H1 (cell line): Measurements from ENCODE around the gene ERC1. TPM values are rescaled to one million over a fixed set of nuclear protein-coding genes. Genes with fewer than 3 reads are reported as not detected.
A peak's percentile ranks its signal among the peaks of the same experiment; 100 is the strongest.

ENCODE experiments used
- CTCF ChIA-PET: fragments of 300-600 bp; sonication (Branson Sonifier 250); formaldehyde crosslinking; loops from one replicate; lab custom pipeline; 2021; ENCODE audit not compliant: partially characterized antibody; lab: Charles Lee
- POLR2A ChIA-PET: fragments of 300-600 bp; sonication (Branson Sonifier 250); formaldehyde crosslinking; loops from one replicate; lab custom pipeline; 2021; ENCODE audit warnings: inconsistent platforms; ENCODE audit not compliant: partially characterized antibody; lab: Charles Lee
- DNase-seq, 2 experiments: peaks; one replicate each; pipeline versions ENCODE4 v3.0.0 to v3.0.0-alpha.2; 2010 to 2022; ENCODE audit warnings: low spot score in 2 of 2, low read depth in 1 of 2, mixed read lengths in 1 of 2
- FAIRE-seq: peaks from 2 replicates; lab custom pipeline; 2011; peaks lifted over from hg19 to GRCh38; lab: Jason Lieb, UNC
- H2AFZ ChIP-seq: 2 replicates; pipeline ENCODE4 v1.8.1; 2012; ENCODE audit warnings: low read length, inconsistent platforms
- H2AK5ac ChIP-seq: 2 replicates; pipeline ENCODE4 v1.6.1; 2013; ENCODE audit warnings: low read depth, low read length
- H2BK120ac ChIP-seq: replicated peaks from 2 replicates; pipeline ENCODE3; 2013; ENCODE audit warnings: low read depth, low read length, inconsistent platforms
- H2BK12ac ChIP-seq: 2 replicates; pipeline ENCODE4 v1.6.1; 2013; ENCODE audit warnings: low read depth, low read length
- H2BK15ac ChIP-seq: 2 replicates; pipeline ENCODE4 v1.6.1; 2013; ENCODE audit warnings: low read length
- H2BK20ac ChIP-seq: 2 replicates; pipeline ENCODE4 v1.6.1; 2013; ENCODE audit warnings: low read length
- H2BK5ac ChIP-seq: 2 replicates; pipeline ENCODE4 v1.6.1; 2013; ENCODE audit warnings: low read depth, low read length
- H3K14ac ChIP-seq: 2 replicates; pipeline ENCODE4 v1.6.1; 2013; ENCODE audit warnings: inconsistent platforms; ENCODE audit not compliant: insufficient read length
- H3K18ac ChIP-seq: 2 replicates; pipeline ENCODE4 v1.6.1; 2013; ENCODE audit warnings: low read length; ENCODE audit errors: extremely low read depth
- H3K23ac ChIP-seq: 2 replicates; pipeline ENCODE4 v1.6.1; 2013; ENCODE audit warnings: inconsistent platforms; ENCODE audit not compliant: insufficient read length
- H3K23me2 ChIP-seq: 2 replicates; pipeline ENCODE4 v1.6.1; 2013; ENCODE audit warnings: low read depth, low read length
- H3K27ac ChIP-seq: 2 replicates; pipeline ENCODE4 v1.6.1; 2011; ENCODE audit warnings: low read depth, low read length, inconsistent platforms
- H3K27me3 ChIP-seq, 4 experiments: replicated peaks in 1 of 4; 1 replicate in 1 of 4; 2 replicates in 3 of 4; pipeline versions ENCODE4 v1.6.1 to v1.8.1; 2011 to 2013; ENCODE audit warnings: low read length in 3 of 4, mild to moderate bottlenecking in 3 of 4, inconsistent platforms in 2 of 4, mixed read lengths in 2 of 4, moderate library complexity in 1 of 4; ENCODE audit not compliant: control insufficient read depth in 3 of 4, insufficient read depth in 3 of 4; ENCODE audit errors: extremely low read depth in 1 of 4
- H3K36me3 ChIP-seq, 4 experiments: 2 replicates each; pipeline versions ENCODE4 v1.6.1 to v1.8.1; 2011 to 2013; ENCODE audit warnings: mild to moderate bottlenecking in 4 of 4, low read length in 3 of 4, moderate library complexity in 2 of 4, control low read depth in 1 of 4, inconsistent platforms in 1 of 4; ENCODE audit not compliant: insufficient read depth in 4 of 4, control insufficient read depth in 2 of 4
- H3K4ac ChIP-seq: replicated peaks from 2 replicates; pipeline ENCODE3; 2013; ENCODE audit warnings: low read length, low read depth, mixed read lengths, inconsistent platforms; ENCODE audit not compliant: insufficient read length
- H3K4me1 ChIP-seq, 4 experiments: replicated peaks in 1 of 4; 1 replicate in 1 of 4; 2 replicates in 3 of 4; pipeline versions ENCODE4 v1.6.1 to v1.8.1; 2011 to 2013; ENCODE audit warnings: low read length in 3 of 4, inconsistent platforms in 2 of 4, mixed read lengths in 1 of 4; ENCODE audit not compliant: insufficient read depth in 4 of 4, control insufficient read depth in 3 of 4
- H3K4me2 ChIP-seq, 2 experiments: 2 replicates each; pipeline versions ENCODE4 v1.6.1 to v1.8.1; 2011 to 2013; ENCODE audit warnings: low read depth in 2 of 2, low read length in 2 of 2, control low read depth in 1 of 2, inconsistent platforms in 1 of 2, mild to moderate bottlenecking in 1 of 2; ENCODE audit not compliant: insufficient read depth in 1 of 2
- H3K4me3 ChIP-seq, 4 experiments: fragments of 200-600, 300-600 bp in 1 of 4; sonication (generic), shearing (Covaris generic), sonication (Bioruptor Twin) in 1 of 4; 2 replicates each; pipeline versions ENCODE4 v1.5.1 to v1.8.1; 2011 to 2016; ENCODE audit warnings: low read length in 4 of 4, low read depth in 3 of 4, control low read depth in 2 of 4, inconsistent platforms in 2 of 4, mild to moderate bottlenecking in 2 of 4, mixed read lengths in 1 of 4, moderate library complexity in 1 of 4; ENCODE audit not compliant: insufficient read depth in 2 of 4; ENCODE audit errors: extremely low read depth in 1 of 4
- H3K56ac ChIP-seq: replicated peaks from 2 replicates; pipeline ENCODE3; 2013; ENCODE audit warnings: low read depth, mild to moderate bottlenecking, mixed read lengths, low read length, inconsistent platforms; ENCODE audit not compliant: insufficient read length
- H3K79me1 ChIP-seq: 2 replicates; pipeline ENCODE4 v1.6.1; 2013; ENCODE audit warnings: low read depth, low read length, control low read depth
- H3K79me2 ChIP-seq, 2 experiments: 2 replicates each; pipeline versions ENCODE4 v1.6.1 to v1.8.1; 2012 to 2013; ENCODE audit warnings: low read length in 2 of 2, mild to moderate bottlenecking in 2 of 2, inconsistent platforms in 1 of 2; ENCODE audit not compliant: insufficient read depth in 2 of 2, control insufficient read depth in 1 of 2
- H3K9ac ChIP-seq, 4 experiments: replicated peaks in 1 of 4; 1 replicate in 1 of 4; 2 replicates in 3 of 4; pipeline versions ENCODE4 v1.6.1 to v1.8.1; 2011 to 2013; ENCODE audit warnings: low read depth in 3 of 4, low read length in 3 of 4, control low read depth in 2 of 4, mild to moderate bottlenecking in 2 of 4, moderate library complexity in 2 of 4, inconsistent platforms in 1 of 4; ENCODE audit errors: extremely low read depth in 1 of 4
- H3K9me3 ChIP-seq, 2 experiments: 2 replicates each; pipeline versions ENCODE4 v1.6.1 to v1.8.1; 2012 to 2013; ENCODE audit warnings: mild to moderate bottlenecking in 2 of 2, moderate library complexity in 2 of 2, control low read depth in 1 of 2, inconsistent platforms in 1 of 2, low read depth in 1 of 2, low read length in 1 of 2, mixed read lengths in 1 of 2; ENCODE audit not compliant: insufficient read depth in 2 of 2
- H4K20me1 ChIP-seq, 2 experiments: replicated peaks in 1 of 2; 2 replicates each; pipeline versions ENCODE3 to v1.8.1; 2011 to 2013; ENCODE audit warnings: inconsistent platforms in 2 of 2, low read length in 2 of 2, mild to moderate bottlenecking in 1 of 2; ENCODE audit not compliant: insufficient read depth in 2 of 2, control insufficient read depth in 1 of 2
- H4K5ac ChIP-seq: 2 replicates; pipeline ENCODE4 v1.6.1; 2013; ENCODE audit warnings: low read length, low read depth, mixed read lengths, inconsistent platforms; ENCODE audit not compliant: insufficient read length
- H4K8ac ChIP-seq: 2 replicates; pipeline ENCODE4 v1.8.0; 2013; ENCODE audit warnings: mild to moderate bottlenecking, moderate library complexity, low read length, inconsistent platforms; ENCODE audit not compliant: insufficient read depth; ENCODE audit errors: extremely low read depth
- H4K91ac ChIP-seq: replicated peaks from 2 replicates; pipeline ENCODE3; 2013; ENCODE audit warnings: low read length, mixed read lengths, inconsistent platforms; ENCODE audit not compliant: insufficient read length
- FOSL1 ChIP-seq: IDR thresholded peaks from 2 replicates; pipeline ENCODE4 v1.6.1; 2011; ENCODE audit warnings: mild to moderate bottlenecking, low read depth, low read length, moderate library complexity; ENCODE audit not compliant: insufficient read depth
- MAFK ChIP-seq: IDR thresholded peaks from 2 replicates; pipeline ENCODE4 v1.6.1; 2012; ENCODE audit warnings: low read depth, mild to moderate bottlenecking, improper control_type of control experiment, low read length
- NANOG ChIP-seq: IDR thresholded peaks from 2 replicates; pipeline ENCODE4 v1.6.1; 2011; ENCODE audit warnings: low read length, low read depth, mild to moderate bottlenecking, inconsistent platforms; ENCODE audit not compliant: insufficient read depth, poor library complexity, severe bottlenecking
- RBBP5 ChIP-seq: IDR thresholded peaks from 2 replicates; pipeline ENCODE4 v1.7.1; 2012; ENCODE audit warnings: low read depth, mild to moderate bottlenecking, inconsistent platforms, low read length, moderate library complexity, borderline replicate concordance
- SAP30 ChIP-seq: fragments of 300-600 bp; sonication (generic); IDR thresholded peaks from 2 replicates; pipeline ENCODE4 v1.7.1; 2012; ENCODE audit warnings: low read length, moderate library complexity, mild to moderate bottlenecking, inconsistent platforms; ENCODE audit not compliant: insufficient read depth, insufficient replicate concordance
- SP1 ChIP-seq: IDR thresholded peaks from 2 replicates; pipeline ENCODE4 v1.6.1; 2011; ENCODE audit warnings: low read depth, low read length
- WGBS, 2 experiments: shearing (Covaris generic) in 1 of 2; methylation state at CpG; one replicate each; pipeline versions ENCODE4 v1.1.6 to v1.1.7; 2013 to 2015; ENCODE audit warnings: low lambda C conversion rate in 2 of 2, mixed read lengths in 2 of 2, inconsistent platforms in 1 of 2, low coverage in 1 of 2, missing lambda C conversion rate in 1 of 2; ENCODE audit not compliant: insufficient replicate concordance in 2 of 2, insufficient coverage in 1 of 2, insufficient read length in 1 of 2; ENCODE audit errors: extremely low coverage in 1 of 2, missing lambda C conversion rate in 1 of 2; 5-methylcytosine and 5-hydroxymethylcytosine counted together
- polyA plus RNA-seq, 7 experiments: library from polyadenylated mRNA; depleted of rRNA in 3 of 7; stranded (reverse) in 5 of 7; unstranded in 2 of 7; fragments of >200 nt in 5 of 7; fragments of 200-250 nt in 2 of 7; gene quantifications; 1 replicate in 5 of 7; 2 replicates in 1 of 7; 4 replicates in 1 of 7; pipeline versions ENCODE4 v1.2.1 to v1.2.3, GENCODE V29; 2011 to 2013; ENCODE audit warnings: missing spikeins in 2 of 7, mixed read lengths in 2 of 7
- total RNA-seq: library from RNA; stranded (reverse); fragmentation: NEBNext Ultra II Directional; extraction: Animal tissue kit (Norgen Biotek cat#: 25700); gene quantifications from 2 replicates; pipeline ENCODE4 v1.2.1, GENCODE V29; 2021

Gene ERC1
- total and polyA plus RNA-seq, 2 of the 8 experiments (the other 6 are each of a cell fraction or from before 2014, with no cell fraction given), result 7.8 to 45.7 TPM

DNA sequence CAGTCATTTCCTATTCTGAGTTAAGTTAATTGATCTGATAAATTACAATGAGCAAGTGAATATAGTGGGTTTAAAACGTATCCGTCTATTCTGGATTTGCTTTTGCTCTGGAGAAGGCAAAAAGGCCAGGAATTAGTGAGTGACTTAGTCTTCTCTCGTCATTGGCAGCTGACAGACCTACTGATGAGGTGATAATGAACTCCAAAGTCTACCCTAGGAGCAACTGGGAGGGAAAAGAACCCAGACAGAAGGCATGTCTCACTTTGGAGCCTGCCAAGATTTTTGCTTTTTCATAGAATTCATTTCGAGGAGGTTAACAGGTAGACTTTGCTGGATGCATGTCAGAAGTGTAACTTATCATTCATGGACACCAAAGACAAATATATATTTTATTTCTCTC, 333.1 kb downstream of the ERC1 start (continued):
- no peak for TF ChIP-seq RBBP5

- H2BK12ac ChIP-seq, result no peak overlapping the region
- H3K23ac ChIP-seq, result no peak overlapping the region
- H3K36me3 ChIP-seq, result no peaks in the 10 kb centered on the region
- no peak overlapping the region for H3K4ac ChIP-seq
- FAIRE-seq (no peak), DNase-seq (no peak)
- H2BK120ac ChIP-seq, result no peak overlapping the region
- no peaks in the 10 kb centered on the region for H3K79me1 ChIP-seq
- H3K56ac ChIP-seq, result no peak overlapping the region
- H3K18ac ChIP-seq, result no peak overlapping the region
- no peaks in the 10 kb centered on the region for H3K23me2 ChIP-seq
- no peak overlapping the region for H2AK5ac ChIP-seq
- H4K20me1 ChIP-seq, result no peaks in the 10 kb centered on the region
- no peaks in the 10 kb centered on the region for H3K9me3 ChIP-seq
- TF ChIP-seq SP1 (no peak), MAFK (peak; percentile 89), NANOG (no peak), SAP30 (no peak), FOSL1 (no peak)
- no peak overlapping the region for H2BK5ac ChIP-seq
- H2BK15ac ChIP-seq, result no peak overlapping the region
- H3K79me2 ChIP-seq, result no peaks in the 10 kb centered on the region
- no peak overlapping the region for H3K4me3 ChIP-seq
- H3K27me3 ChIP-seq, result no peaks in the 10 kb centered on the region
- no peaks in the 10 kb centered on the region for H3K4me1 ChIP-seq
- H4K8ac ChIP-seq, result no peak overlapping the region
- no peak overlapping the region for H2BK20ac ChIP-seq
- H3K27ac ChIP-seq, result no peak overlapping the region
- no peak overlapping the region for H4K5ac ChIP-seq
- H2AFZ ChIP-seq, result no peak overlapping the region
- H3K4me2 ChIP-seq, result no peak overlapping the region
- H4K91ac ChIP-seq, result no peak overlapping the region
- ChIA-PET POLR2A (no interaction called here), CTCF (no interaction called here)
- no peak overlapping the region for H3K14ac ChIP-seq
- H3K9ac ChIP-seq, result no peak overlapping the region
- WGBS, 2 experiments, result 79% methylated on average over 5 of the region's 5 CpGs; no CpG with 5 or more reads in 1 of the 2 experiments
These were observed 333.9 kb downstream of the ERC1 start for GRCh38 chr12:1324910-1325309.
